KMS-11 (cell line): ENCODE results near the gene CNTNAP5.

Experiments
- H2AFZ ChIP-seq: fragments of 200-600 bp; sonication (generic); 2 replicates; pipeline ENCODE4 v1.6.1; 2016; ENCODE audit warnings: antibody characterized with exemption, mixed run types, low read depth
- H3K27ac ChIP-seq: fragments of 200-600 bp; sonication (generic); 2 replicates; pipeline ENCODE4 v1.6.1; 2016; ENCODE audit warnings: mild to moderate bottlenecking, mixed run types
- H3K27me3 ChIP-seq: fragments of 200-600 bp; sonication (generic); 2 replicates; pipeline ENCODE4 v1.6.1; 2017; ENCODE audit warnings: mild to moderate bottlenecking, low read depth, mixed run types, moderate library complexity; ENCODE audit not compliant: insufficient read depth
- H3K36me3 ChIP-seq: fragments of 200-600 bp; sonication (generic); 2 replicates; pipeline ENCODE4 v1.6.1; 2017; ENCODE audit warnings: mild to moderate bottlenecking, mixed run types; ENCODE audit not compliant: insufficient read depth
- H3K4me1 ChIP-seq: fragments of 200-600 bp; sonication (generic); 2 replicates; pipeline ENCODE4 v1.6.1; 2016; ENCODE audit warnings: mild to moderate bottlenecking, low read depth, mixed run types; ENCODE audit not compliant: poor library complexity, severe bottlenecking
- H3K4me2 ChIP-seq: fragments of 200-600 bp; sonication (generic); 2 replicates; pipeline ENCODE4 v1.7.0; 2016; ENCODE audit warnings: mild to moderate bottlenecking, mixed run types
- H3K4me3 ChIP-seq: fragments of 200-600 bp; sonication (generic); IDR thresholded peaks from 2 replicates; pipeline ENCODE4 v1.6.1; 2017; ENCODE audit warnings: low read depth, low read length, mixed read lengths; ENCODE audit not compliant: insufficient read depth
- H3K79me2 ChIP-seq: fragments of 200-600 bp; sonication (generic); 2 replicates; pipeline ENCODE4 v1.6.1; 2016; ENCODE audit warnings: low read depth, mixed run types; ENCODE audit not compliant: insufficient read depth
- H3K9ac ChIP-seq: fragments of 200-600 bp; sonication (generic); 2 replicates; pipeline ENCODE4 v1.6.1; 2016; ENCODE audit warnings: mild to moderate bottlenecking, mixed run types
- H4K20me1 ChIP-seq: fragments of 200-600 bp; sonication (generic); 2 replicates; pipeline ENCODE4 v1.6.1; 2016; ENCODE audit warnings: mild to moderate bottlenecking, mixed run types; ENCODE audit not compliant: insufficient read depth
- TF ChIP-seq, protein P1 (sequence below): fragments of 200-600 bp; sonication (generic); conservative IDR thresholded peaks from 2 replicates; pipeline ENCODE4 v1.6.1; 2017; ENCODE audit warnings: low read depth, mild to moderate bottlenecking, antibody characterized with exemption, low read length, moderate library complexity, mixed read lengths

Gene CNTNAP5

DNA sequence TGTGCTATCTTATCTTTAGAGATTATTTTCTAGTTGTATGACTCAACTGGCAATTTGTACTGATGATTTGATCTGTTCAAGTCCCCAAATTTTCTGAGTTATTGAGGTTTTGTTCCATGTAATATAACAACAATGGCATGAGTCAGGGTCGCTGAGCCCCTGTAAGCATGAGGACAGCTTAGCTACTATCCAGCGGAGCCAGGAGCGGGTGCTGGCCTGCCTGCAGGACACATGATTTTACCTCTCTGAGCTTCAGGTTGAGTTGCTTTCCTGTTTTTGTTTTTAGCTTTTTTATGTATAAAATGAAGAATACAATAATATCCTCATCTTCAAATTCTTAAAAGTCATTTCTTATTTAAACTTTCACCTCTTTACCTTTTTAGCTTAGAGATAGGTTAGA, 561.1 kb downstream of the CNTNAP5 start:
- H3K4me2 ChIP-seq = no peak overlapping the region
- H3K79me2 ChIP-seq = no peaks in the 10 kb centered on the region
- no peak overlapping the region for H3K4me3 ChIP-seq
- TF ChIP-seq, protein P1, sequence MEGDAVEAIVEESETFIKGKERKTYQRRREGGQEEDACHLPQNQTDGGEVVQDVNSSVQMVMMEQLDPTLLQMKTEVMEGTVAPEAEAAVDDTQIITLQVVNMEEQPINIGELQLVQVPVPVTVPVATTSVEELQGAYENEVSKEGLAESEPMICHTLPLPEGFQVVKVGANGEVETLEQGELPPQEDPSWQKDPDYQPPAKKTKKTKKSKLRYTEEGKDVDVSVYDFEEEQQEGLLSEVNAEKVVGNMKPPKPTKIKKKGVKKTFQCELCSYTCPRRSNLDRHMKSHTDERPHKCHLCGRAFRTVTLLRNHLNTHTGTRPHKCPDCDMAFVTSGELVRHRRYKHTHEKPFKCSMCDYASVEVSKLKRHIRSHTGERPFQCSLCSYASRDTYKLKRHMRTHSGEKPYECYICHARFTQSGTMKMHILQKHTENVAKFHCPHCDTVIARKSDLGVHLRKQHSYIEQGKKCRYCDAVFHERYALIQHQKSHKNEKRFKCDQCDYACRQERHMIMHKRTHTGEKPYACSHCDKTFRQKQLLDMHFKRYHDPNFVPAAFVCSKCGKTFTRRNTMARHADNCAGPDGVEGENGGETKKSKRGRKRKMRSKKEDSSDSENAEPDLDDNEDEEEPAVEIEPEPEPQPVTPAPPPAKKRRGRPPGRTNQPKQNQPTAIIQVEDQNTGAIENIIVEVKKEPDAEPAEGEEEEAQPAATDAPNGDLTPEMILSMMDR = no peak
- no peak overlapping the region for H3K27ac ChIP-seq
- H3K27me3 ChIP-seq = no peaks in the 10 kb centered on the region
- H3K4me1 ChIP-seq = no peaks in the 10 kb centered on the region
- no peak overlapping the region for H2AFZ ChIP-seq
- H4K20me1 ChIP-seq = no peaks in the 10 kb centered on the region
- H3K9ac ChIP-seq = no peak overlapping the region
- no peaks in the 10 kb centered on the region for H3K36me3 ChIP-seq

DNA sequence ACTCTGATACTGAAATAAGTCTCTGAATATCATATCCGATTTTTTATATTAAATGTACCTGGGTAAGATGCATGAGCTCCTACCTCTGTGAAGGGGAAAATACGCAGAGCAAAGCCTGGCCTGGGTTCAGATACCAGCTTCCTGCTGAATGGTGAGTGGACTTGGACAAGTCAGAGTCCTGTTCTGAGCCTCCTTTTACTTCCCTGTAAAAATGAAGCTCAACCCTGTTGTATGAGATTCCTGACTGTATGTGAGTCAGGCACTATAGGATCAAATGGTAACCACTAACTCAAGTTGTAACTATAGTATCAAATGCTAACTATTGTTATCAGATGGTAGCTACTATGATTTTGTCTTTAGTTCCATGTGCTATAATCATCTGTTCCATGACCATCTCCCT, 561.7 kb downstream of the CNTNAP5 start:
- Histone ChIP-seq H4K20me1 (no peaks in the 10 kb centered on the region), H3K9ac (no peak overlapping the region), H3K27me3 (no peaks in the 10 kb centered on the region), H3K79me2 (no peaks in the 10 kb centered on the region), H3K27ac (no peak overlapping the region), H2AFZ (no peak overlapping the region), H3K4me3 (no peak overlapping the region), H3K4me2 (no peak overlapping the region), H3K36me3 (no peaks in the 10 kb centered on the region), H3K4me1 (no peaks in the 10 kb centered on the region)
- TF ChIP-seq, protein P1 = no peak

DNA sequence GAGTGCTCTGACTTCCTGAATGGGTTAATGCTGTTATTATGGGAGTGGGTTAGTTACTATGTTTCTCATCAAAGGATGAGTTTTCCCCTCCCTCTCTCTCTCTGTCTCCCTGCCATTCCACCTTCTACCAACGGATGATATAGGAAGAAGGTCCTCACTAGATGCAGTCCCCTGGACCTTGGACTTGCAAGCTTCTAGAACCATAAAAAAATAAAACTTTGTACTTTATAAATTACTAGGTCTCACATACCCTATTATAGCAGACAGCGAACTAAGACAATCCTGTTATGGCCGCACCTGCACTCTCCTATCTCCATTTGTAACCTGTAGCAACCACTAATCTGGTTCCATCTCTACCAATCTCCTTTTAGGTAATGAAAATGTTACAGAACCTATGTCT, 564.9 kb downstream of the CNTNAP5 start:
- H3K4me1 ChIP-seq = no peaks in the 10 kb centered on the region
- TF ChIP-seq, protein P1 = no peak
- H3K36me3 ChIP-seq = no peaks in the 10 kb centered on the region
- no peaks in the 10 kb centered on the region for H3K79me2 ChIP-seq
- no peak overlapping the region for H3K4me2 ChIP-seq
- H3K27ac ChIP-seq = no peak overlapping the region
- H2AFZ ChIP-seq = no peak overlapping the region
- no peak overlapping the region for H3K9ac ChIP-seq
- H3K27me3 ChIP-seq = no peaks in the 10 kb centered on the region
- H3K4me3 ChIP-seq = no peak overlapping the region
- H4K20me1 ChIP-seq = no peaks in the 10 kb centered on the region

DNA sequence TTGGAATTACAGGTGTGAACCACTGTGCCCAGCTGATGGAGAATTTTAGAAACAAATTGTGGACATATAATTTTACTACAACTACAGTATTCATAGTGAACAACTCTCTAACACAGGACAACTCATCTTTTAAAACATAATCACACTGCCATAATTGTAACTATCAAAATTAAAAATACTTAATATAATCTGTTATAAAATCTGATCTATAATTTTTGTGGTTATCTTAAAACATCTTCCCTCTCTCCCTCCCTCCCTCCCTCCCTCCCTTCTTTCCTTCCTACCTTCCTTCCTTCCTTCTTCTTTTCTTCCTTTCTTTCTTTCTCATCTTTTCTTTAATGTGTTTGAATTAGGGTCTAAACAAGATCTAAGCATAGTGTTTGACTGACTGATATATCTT, 577.7 kb downstream of the CNTNAP5 start:
- no peak overlapping the region for H3K27ac ChIP-seq
- H3K9ac ChIP-seq = no peak overlapping the region
- no peak overlapping the region for H2AFZ ChIP-seq
- H4K20me1 ChIP-seq = no peaks in the 10 kb centered on the region
- no peak overlapping the region for H3K4me2 ChIP-seq
- H3K4me3 ChIP-seq = no peak overlapping the region
- no peaks in the 10 kb centered on the region for H3K79me2 ChIP-seq
- TF ChIP-seq, protein P1 = no peak
- no peaks in the 10 kb centered on the region for H3K4me1 ChIP-seq
- H3K36me3 ChIP-seq = no peaks in the 10 kb centered on the region
- no peaks in the 10 kb centered on the region for H3K27me3 ChIP-seq
